Esophagus squamous epithelium (tissue), 5 donors: Measurements from ENCODE around the gene TTLL4. TPM values are rescaled to one million over a fixed set of nuclear protein-coding genes. Genes with fewer than 3 reads are reported as not detected.

Source experiments
- DNase-seq: peaks from one replicate; lab custom pipeline; 2025; lab: John Stamatoyannopoulos, UW
- H3K27ac ChIP-seq, 4 donors: fragments of 200-600 bp; sonication (generic); one replicate each; pipeline ENCODE4 v1.5.1; 2016 to 2019; ENCODE audit warnings: mild to moderate bottlenecking in 1 of 4
- H3K27me3 ChIP-seq, 4 donors: fragments of 200-600 bp; sonication (generic); 1 replicate in 3 of 4; 2 replicates in 1 of 4; pipeline versions ENCODE4 v1.5.1 to v1.6.0; 2017 to 2021; ENCODE audit warnings: antibody characterized with exemption in 1 of 4
- H3K36me3 ChIP-seq, 3 donors: fragments of 200-600 bp; sonication (generic); one replicate each; pipeline ENCODE4 v1.5.1; 2016 to 2019
- H3K4me1 ChIP-seq, 3 donors: fragments of 200-600 bp; sonication (generic); one replicate each; pipeline ENCODE4 v1.5.1; 2017 to 2019
- H3K4me3 ChIP-seq, 4 donors: fragments of 200-600 bp; sonication (generic); 1 replicate in 3 of 4; 2 replicates in 1 of 4; pipeline ENCODE4 v1.5.1; 2016 to 2019; ENCODE audit warnings: mild to moderate bottlenecking in 2 of 4, moderate library complexity in 1 of 4
- H3K9me3 ChIP-seq, 3 donors: fragments of 200-600 bp; sonication (generic); one replicate each; pipeline ENCODE4 v1.5.1; 2016 to 2019
- POLR2A ChIP-seq, 4 donors: fragments of 450-650 bp; IDR thresholded peaks; one replicate each; pipeline ENCODE4 v1.6.1; 2017; ENCODE audit warnings: antibody characterized with exemption in 4 of 4, mild to moderate bottlenecking in 4 of 4, moderate library complexity in 3 of 4
- WGBS, 2 donors: methylation state at CpG; one replicate each; pipeline ENCODE4 v1.1.5; 2018; 5-methylcytosine and 5-hydroxymethylcytosine counted together
- intact Hi-C: fragments of 100-400 bp; cut with DNase I; formaldehyde crosslinking; loops from one replicate; pipeline ENCODE4 v1.15.0; 2022
- total RNA-seq, 4 donors: library from RNA; depleted of rRNA; stranded (reverse); fragments of >200 nt; gene quantifications; one replicate each; pipeline ENCODE4 v1.1.0, GENCODE V29; 2016
- TF ChIP-seq, protein P1 (sequence below), 6 experiments: fragments of 450-650 bp in 4 of 6; fragments of 200-600 bp in 2 of 6; sonication (generic) in 2 of 6; IDR thresholded peaks; one replicate each; pipeline ENCODE4 v1.5.1; 2016 to 2019; ENCODE audit warnings: antibody characterized with exemption in 6 of 6, mild to moderate bottlenecking in 4 of 6, moderate library complexity in 4 of 6
- donor health status: DM: yes; HTN: yes; CAD: no.

Gene TTLL4
- total RNA-seq, 4 donors from 2014 or later = 12.8 to 17.5 (median 15.6) TPM

DNA sequence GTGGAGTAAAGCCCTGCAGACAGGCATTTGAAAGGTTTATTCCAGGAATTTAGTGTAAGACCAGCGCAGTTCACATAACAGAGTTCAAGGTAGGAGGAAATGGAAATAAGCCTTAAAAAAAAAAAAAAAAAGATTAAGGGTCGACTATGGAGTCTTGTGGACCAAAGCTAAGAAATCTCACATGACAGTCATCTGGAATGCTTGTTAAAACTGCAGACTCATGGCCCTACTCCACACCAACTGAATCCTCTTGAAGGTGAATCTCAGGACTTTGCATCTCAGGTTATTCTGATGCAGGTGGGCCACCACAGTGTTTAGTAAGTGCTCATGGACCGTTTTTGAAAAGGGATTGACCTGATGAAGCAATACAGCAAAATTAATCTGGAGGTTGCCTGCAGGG is 8.8 kb downstream of the TTLL4 start:
- no peak for DNase-seq
- H3K9me3 ChIP-seq = no peaks in the 10 kb centered on the region
- no peak overlapping the region for H3K27ac ChIP-seq
- intact Hi-C loops = no loop called here
- H3K27me3 ChIP-seq = no peaks in the 10 kb centered on the region
- 58 to 76% methylated on average over 3 of the region's 3 CpGs for WGBS, 2 donors
- H3K36me3 ChIP-seq = peaks cover 0 to 13% (median 0%) of the 10 kb centered on the region in 3 donors
- H3K4me1 ChIP-seq = peaks cover 0 to 15% (median 0%) of the 10 kb centered on the region in 3 donors
- TF ChIP-seq, protein P1, sequence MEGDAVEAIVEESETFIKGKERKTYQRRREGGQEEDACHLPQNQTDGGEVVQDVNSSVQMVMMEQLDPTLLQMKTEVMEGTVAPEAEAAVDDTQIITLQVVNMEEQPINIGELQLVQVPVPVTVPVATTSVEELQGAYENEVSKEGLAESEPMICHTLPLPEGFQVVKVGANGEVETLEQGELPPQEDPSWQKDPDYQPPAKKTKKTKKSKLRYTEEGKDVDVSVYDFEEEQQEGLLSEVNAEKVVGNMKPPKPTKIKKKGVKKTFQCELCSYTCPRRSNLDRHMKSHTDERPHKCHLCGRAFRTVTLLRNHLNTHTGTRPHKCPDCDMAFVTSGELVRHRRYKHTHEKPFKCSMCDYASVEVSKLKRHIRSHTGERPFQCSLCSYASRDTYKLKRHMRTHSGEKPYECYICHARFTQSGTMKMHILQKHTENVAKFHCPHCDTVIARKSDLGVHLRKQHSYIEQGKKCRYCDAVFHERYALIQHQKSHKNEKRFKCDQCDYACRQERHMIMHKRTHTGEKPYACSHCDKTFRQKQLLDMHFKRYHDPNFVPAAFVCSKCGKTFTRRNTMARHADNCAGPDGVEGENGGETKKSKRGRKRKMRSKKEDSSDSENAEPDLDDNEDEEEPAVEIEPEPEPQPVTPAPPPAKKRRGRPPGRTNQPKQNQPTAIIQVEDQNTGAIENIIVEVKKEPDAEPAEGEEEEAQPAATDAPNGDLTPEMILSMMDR (IDR thresholded peaks at IDR 0.05) = no peak
- no peak for TF ChIP-seq POLR2A (IDR thresholded peaks at IDR 0.05)
- no peak overlapping the region for H3K4me3 ChIP-seq

GRCh38 chr2:218720048-218721041 is 9.7 kb downstream of the TTLL4 start:
- WGBS, 2 donors = 91% methylated on average over 17 to 19 of the region's 19 CpGs
- intact Hi-C loops = no loop called here

DNA sequence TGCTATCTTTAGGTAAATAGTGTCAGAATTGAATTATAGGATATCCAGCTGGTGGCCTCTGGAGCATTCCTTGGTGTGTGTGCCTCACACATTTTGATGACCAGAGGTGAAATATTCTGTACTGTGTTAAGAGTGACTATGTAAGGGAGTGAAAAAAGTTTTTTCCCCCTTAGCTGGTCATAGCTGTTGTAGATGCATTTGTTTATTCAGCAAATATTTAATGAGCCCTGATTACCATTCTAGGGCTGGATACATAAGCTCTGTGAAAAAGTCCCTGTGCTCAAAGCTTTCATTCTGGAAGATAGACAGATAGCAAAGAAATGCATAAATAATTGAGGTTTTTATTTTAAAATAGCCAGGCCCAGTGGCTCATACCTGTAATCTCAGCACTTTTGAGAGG is 10.9 kb downstream of the TTLL4 start:
- peaks cover 0 to 14% (median 0%) of the 10 kb centered on the region in 3 donors for H3K4me1 ChIP-seq
- intact Hi-C loops = no loop called here
- H3K27ac ChIP-seq = no peak overlapping the region

More at GRCh38 chr2:218720048-218721041, 9.7 kb downstream of the TTLL4 start:
- DNase-seq = no peak
- no peaks in the 10 kb centered on the region for H3K27me3 ChIP-seq
- no peak overlapping the region for H3K27ac ChIP-seq
- TF ChIP-seq POLR2A (IDR thresholded peaks at IDR 0.05) = no peak
- TF ChIP-seq, protein P1 (IDR thresholded peaks at IDR 0.05) = no peak
- H3K9me3 ChIP-seq = peaks cover 0 to 4% (median 0%) of the 10 kb centered on the region in 3 donors
- H3K36me3 ChIP-seq = peaks cover 0 to 13% (median 0%) of the 10 kb centered on the region in 3 donors
- no peak overlapping the region for H3K4me3 ChIP-seq
- peaks cover 0 to 15% (median 0%) of the 10 kb centered on the region in 3 donors for H3K4me1 ChIP-seq

GRCh38 chr2:218721934-218722333 is 11.3 kb downstream of the TTLL4 start:
- H3K27ac ChIP-seq = no peak overlapping the region
- H3K4me3 ChIP-seq = no peak overlapping the region
- H3K27me3 ChIP-seq = no peaks in the 10 kb centered on the region
- DNase-seq = no peak
- no peaks in the 10 kb centered on the region for H3K36me3 ChIP-seq
- peaks cover 0 to 20% (median 6%) of the 10 kb centered on the region in 3 donors for H3K9me3 ChIP-seq
- TF ChIP-seq, protein P1 (IDR thresholded peaks at IDR 0.05) = no peak
- no peak for TF ChIP-seq POLR2A (IDR thresholded peaks at IDR 0.05)
- peaks cover 0 to 10% (median 0%) of the 10 kb centered on the region in 3 donors for H3K4me1 ChIP-seq
- intact Hi-C loops = no loop called here
- WGBS, 2 donors = 88 to 100% methylated on average over 2 of the region's 2 CpGs

More for the DNA sequence above, 10.9 kb downstream of the TTLL4 start:
- no peak overlapping the region for H3K4me3 ChIP-seq
- H3K27me3 ChIP-seq = no peaks in the 10 kb centered on the region
- peaks cover 0 to 15% (median 2%) of the 10 kb centered on the region in 3 donors for H3K9me3 ChIP-seq
- peaks cover 0 to 1% (median 0%) of the 10 kb centered on the region in 3 donors for H3K36me3 ChIP-seq
- DNase-seq = no peak
- TF ChIP-seq, protein P1 (IDR thresholded peaks at IDR 0.05) = no peak
- no peak for TF ChIP-seq POLR2A (IDR thresholded peaks at IDR 0.05)

GRCh38 chr2:218722419-218722818 is 11.8 kb downstream of the TTLL4 start:
- intact Hi-C loops = no loop called here
- DNase-seq = no peak
- no peak overlapping the region for H3K27ac ChIP-seq

More at GRCh38 chr2:218722419-218722818, 11.8 kb downstream of the TTLL4 start:
- Histone ChIP-seq H3K36me3 (peaks cover 0 to 2% (median 0%) of the 10 kb centered on the region in 3 donors), H3K4me1 (peaks cover 0 to 5% (median 0%) of the 10 kb centered on the region in 3 donors), H3K9me3 (peaks cover 0 to 25% (median 7%) of the 10 kb centered on the region in 3 donors), H3K4me3 (no peak overlapping the region), H3K27me3 (no peaks in the 10 kb centered on the region)
- 33 to 38% methylated on average over 1 of the region's 1 CpG for WGBS, 2 donors
- no peak for TF ChIP-seq POLR2A (IDR thresholded peaks at IDR 0.05)
- TF ChIP-seq, protein P1 (IDR thresholded peaks at IDR 0.05) = no peak
